ENCODE data around the gene MAGI2.

MAGI2 gene

DNA sequence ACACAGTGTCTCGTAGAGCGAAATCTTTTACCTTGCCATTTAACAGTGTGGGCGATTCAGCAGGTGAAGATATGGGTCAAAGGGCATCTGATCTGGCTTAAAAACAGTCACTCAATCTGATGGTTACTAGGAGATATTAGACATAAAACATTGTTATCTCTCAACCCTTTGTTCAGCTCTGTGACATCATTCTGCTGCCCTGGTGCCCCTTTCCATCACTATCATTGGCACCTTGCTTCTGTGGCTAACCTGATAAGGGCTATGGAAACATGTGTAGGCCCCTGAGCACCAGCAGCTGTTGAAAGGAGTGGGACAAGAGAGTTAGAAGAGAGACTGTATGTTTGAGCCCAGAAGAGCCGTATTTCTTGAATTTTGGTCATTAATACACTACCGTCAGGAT, 1004.6 kb downstream of the MAGI2 start:
- DNase-seq, result no peak

DNA sequence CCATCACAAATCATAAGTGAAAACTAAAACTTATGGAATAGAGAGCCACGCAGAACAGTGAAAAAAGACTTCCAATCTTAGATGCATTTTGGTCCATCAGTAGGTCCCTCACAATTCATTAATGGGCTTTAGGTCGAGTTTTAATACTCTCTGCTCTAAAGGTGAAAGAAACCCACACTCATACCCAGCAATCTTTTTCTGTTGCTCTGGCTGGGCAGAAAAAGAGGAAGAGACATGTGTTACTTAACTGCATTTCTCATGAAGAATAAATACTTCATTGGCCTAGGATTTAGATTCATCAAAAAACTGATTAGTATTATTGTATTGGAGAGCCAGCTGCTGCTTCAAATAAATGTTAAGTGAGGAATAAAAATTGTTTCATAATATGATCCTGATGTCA, 1009.2 kb downstream of the MAGI2 start:
- no peak for DNase-seq

- DNase-seq, result no peak
Observed at GRCh38 chr7:78443811-78444210, 1009.7 kb downstream of the MAGI2 start.

DNA sequence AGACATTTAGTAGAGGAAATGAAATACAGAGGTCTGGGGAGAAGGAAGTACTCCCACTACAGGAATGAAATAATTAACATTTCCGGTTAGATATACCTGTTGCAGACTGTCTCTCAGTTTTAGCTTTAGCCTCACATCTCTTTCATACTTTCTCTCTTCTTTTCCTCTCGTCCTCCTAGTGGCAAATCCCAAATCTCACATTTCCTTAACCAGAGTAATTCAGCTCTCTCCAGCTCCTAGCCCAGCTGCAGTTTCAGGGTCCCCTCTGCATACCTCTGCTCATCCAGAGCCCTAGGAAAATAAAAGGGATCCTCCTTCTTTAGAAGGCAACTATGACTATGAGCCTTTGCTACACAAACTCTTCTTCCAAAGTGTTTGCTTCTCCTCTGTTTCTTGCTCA, 1011.7 kb downstream of the MAGI2 start:
- DNase-seq, result no peak

DNA sequence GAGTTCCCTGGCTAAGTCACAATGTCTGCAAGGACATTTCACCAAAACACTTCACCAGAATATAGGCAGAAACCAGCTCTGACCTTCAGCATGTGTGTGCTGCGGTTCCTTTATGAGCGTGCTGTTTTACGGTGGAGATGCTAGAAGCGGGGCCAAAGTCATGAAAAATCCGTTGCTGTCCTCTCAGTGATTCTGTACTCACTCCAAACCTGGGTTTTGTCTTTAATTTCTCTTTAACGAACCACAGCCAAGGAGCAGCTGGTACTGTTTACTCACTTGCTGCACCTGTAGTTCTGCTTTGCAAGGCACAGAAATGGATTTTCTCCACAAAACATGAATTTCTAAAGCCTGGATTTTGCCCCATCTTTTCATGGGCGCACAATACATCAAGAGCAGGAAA, 1015.0 kb downstream of the MAGI2 start:
- no peak for DNase-seq

DNA sequence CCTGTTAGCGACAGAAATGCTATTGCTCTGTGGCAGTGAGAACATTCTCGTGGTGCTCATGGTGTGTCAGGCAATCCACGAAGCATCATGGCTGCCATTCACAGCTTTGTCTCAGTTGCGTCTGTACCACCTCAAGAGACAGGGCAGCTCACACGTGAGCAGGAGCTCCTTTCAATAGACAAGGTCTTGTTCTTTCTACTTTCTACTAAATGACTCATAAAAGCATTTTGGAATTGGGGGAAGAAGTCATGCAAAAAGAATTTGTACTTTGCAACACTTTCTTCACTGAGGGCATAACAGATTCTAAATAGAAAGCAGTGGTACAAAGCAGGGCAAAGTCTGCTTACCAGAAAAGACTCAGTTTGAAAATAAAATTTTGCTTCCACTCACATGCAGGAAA, 1016.3 kb downstream of the MAGI2 start:
- no peak for DNase-seq

DNA sequence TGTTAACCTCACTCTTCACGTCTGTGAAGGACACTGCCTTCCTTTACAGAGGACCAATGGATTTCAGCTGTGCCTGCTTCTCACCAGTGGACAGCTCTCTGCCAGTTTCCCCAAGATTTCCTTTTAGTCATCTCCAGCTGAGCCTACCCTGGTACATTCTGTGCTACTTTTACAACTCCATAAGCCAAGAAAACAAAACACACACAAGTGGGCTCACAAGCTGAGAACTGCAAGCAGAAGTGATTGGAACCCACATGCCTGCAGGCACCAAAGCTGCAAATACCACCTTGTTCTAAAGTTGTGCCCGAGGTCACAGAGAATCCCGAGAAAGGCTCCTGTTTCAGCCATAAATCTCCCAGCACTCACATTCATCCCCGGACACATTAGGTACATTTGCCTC, 1018.1 kb downstream of the MAGI2 start:
- DNase-seq, result no peak

GRCh38 chr7:78434281-78434680, 1019.2 kb downstream of the MAGI2 start:
- DNase-seq, result no peak

GRCh38 chr7:78433421-78433820, 1020.0 kb downstream of the MAGI2 start:
- no peak for DNase-seq

DNA sequence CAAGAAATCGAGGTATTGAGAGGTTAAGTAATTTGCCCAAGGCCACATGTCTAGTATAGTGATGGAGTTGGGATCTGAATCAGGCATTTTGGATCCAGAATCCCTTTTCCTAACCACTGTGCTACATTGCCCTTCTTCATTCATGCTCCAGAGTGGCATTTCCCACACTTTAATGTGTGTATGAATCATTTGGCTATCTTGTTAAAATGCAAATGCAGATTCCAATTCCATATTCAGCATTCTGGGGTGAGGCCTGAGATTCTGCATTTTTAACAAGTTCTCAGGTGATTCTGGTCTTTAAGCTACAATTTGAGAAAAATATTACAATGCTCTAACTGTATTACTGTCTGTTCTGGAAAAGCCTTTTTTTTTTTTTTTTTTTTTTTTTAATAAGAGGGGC, 1023.6 kb downstream of the MAGI2 start:
- no peak for DNase-seq

DNA sequence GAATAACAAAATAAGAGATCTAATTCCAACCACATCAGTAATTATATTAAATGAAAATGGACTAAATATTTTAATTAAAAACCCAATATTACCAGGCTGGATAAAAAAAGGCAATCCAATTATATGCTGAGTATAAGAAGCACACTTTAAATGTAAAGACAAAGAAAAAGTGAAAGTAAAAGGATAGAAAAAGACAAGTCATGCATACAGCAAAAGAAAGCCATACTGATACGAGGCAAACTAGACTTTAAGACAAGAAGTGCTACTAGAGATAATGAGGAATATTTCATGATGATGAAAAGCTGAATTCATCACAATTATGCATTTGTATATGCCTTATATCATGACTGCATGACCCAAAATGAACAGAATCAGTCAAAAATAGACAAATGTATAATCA, 1026.3 kb downstream of the MAGI2 start:
- DNase-seq, result no peak

DNA sequence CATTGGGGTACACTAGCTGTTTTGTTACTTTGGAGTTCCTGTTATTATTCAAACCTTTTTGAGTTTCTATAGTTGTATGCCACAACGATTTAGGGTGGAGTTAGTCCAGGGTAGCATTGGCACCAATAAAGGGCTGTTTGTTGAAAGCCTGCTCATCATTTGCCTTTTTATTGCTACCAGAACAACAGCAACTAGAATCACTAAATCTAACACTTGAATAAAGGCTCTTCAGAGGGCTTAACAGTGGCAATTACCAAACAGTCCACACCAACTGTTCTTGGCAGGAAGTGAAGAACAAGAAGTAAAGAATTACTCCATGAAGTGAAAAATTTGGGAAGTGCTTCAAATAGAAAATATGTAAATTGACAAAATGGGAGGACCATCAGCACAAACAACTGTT, 1033.5 kb downstream of the MAGI2 start:
- DNase-seq, result no peak

GRCh38 chr7:78417180-78417853, 1036.2 kb downstream of the MAGI2 start:
- no peak for DNase-seq

DNA sequence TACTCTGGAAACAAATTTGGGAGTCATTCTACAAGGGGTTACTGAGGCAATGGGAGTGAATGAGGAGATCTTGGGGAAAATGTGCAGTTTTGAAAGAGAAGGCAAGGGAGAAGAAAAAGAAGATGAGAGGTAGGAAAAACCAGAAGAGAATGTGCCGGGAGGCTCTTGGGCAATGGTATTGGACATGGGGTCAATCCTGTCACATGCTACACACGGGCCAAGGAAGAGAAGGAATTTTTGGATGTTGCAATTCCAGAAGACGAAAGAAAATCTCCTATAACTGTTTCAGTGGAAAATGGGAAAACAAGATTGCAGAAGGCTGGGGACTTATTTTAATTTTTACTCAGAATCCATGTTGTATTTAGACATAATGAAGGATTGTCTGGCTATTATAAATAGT, 1039.9 kb downstream of the MAGI2 start:
- DNase-seq, result no peak

GRCh38 chr7:78412216-78412858, 1041.1 kb downstream of the MAGI2 start:
- no peak for DNase-seq

GRCh38 chr7:78407031-78407430, 1046.4 kb downstream of the MAGI2 start:
- no peak for DNase-seq

GRCh38 chr7:78406531-78406930, 1046.9 kb downstream of the MAGI2 start:
- DNase-seq, result no peak

- no peak for DNase-seq
Observed at GRCh38 chr7:78402096-78402495, 1051.4 kb downstream of the MAGI2 start.

- DNase-seq, result no peak
Observed at GRCh38 chr7:78400038-78400437, 1053.4 kb downstream of the MAGI2 start.

- no peak for DNase-seq
Observed at GRCh38 chr7:78399033-78399769, 1054.3 kb downstream of the MAGI2 start.

DNA sequence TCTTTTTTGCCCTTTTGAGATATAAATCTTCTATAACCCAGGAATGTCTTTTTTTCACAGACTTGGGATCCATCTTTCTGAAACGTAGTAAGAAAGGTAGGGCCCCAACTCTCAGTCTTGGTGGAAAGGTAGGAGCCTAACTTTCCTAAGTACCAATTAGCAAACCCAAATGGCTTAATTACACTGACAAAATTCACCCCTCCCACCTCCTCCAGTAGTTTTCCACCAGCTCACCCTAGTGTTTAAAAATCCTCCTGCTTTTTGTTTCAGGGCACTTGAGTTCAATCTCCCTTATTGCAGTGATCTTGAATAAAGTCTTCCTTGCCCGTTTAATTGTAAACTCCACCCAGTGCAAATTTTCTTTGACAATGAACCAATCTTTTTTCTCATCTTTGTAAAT, 1054.9 kb downstream of the MAGI2 start:
- DNase-seq, result no peak

DNA sequence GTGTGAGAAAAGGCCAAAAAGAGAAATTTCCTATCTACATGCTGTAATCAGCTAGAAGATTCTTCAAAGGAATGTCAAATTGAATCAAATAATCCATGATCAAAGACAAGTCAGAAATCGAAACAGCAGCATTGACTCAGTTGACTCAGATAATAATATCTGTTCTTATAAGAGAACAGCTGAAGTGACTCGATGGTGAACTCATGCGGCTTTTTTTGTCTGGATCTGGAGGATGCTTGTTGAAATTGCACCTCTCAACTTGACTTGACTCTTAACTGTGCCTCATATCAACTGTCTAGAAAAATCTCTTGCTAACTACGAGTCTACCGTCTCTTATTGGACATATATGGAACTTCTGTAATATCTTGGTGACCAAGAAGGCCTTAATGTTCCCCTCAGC, 1055.4 kb downstream of the MAGI2 start:
- no peak for DNase-seq

- no peak for DNase-seq
Observed at GRCh38 chr7:78396210-78396609, 1057.3 kb downstream of the MAGI2 start.

DNA sequence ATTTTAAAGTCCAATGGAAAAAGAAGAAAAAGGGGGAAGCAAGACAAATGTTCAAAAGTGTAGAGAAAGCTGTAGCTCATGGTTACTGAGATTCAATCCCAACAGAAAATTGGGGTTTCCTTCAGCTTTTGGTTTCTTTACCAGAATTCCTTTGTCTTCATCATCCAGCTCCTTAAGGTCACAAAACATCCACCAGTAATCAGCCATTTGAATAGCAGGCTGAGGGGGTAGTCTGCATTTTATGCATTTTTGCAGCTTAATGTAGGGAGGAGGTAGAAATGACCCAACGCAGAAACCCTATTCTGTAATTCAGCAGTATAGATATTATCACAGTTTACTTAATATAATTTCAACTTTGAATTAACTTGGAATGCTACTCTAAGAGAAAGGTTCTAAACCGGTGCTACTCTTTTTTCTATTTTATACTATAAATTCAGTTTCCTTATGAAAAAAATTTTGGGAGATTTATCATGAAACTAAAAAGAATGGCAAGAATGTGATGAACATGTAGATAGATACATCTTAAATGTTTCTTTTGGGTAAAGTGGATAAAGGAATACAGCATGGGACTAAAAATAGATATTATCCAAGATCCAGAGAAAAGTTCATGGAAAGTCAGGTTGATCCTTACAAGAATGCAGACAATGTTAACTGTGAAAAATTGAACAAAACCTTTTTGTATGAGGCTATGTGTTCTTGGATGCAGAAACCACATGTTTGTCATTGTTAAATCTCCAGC, 1058.0 kb downstream of the MAGI2 start:
- no peak for DNase-seq
